Left lung (tissue), 10 donors: ENCODE data around the gene SVEP1. TPM values are rescaled to one million over a fixed set of nuclear protein-coding genes. Genes with fewer than 3 reads are reported as not detected.
A peak's percentile ranks its signal among the peaks of the same experiment; 100 is the strongest.

Experiments used
- ATAC-seq: fragments of 200-7000 bp; cut with Tn5 transposase; one replicate; pipeline ENCODE4 v1.9.1; 2020; ENCODE audit warnings: moderate library complexity
- DNase-seq, 4 donors: peaks; one replicate each; pipeline ENCODE4 v3.0.0-alpha.2; 2013 to 2020
- H3K27ac ChIP-seq, 2 donors: fragments of 200-600 bp; sonication (generic) in 1 of 2; one replicate each; pipeline versions ENCODE4 v1.5.0 to v1.8.0; 2020 to 2021
- H3K27me3 ChIP-seq, 2 donors: fragments of 200-600 bp; sonication (generic) in 1 of 2; one replicate each; pipeline versions ENCODE4 v1.5.0 to v1.8.0; 2020 to 2021
- H3K36me3 ChIP-seq, 2 donors: fragments of 200-600 bp; sonication (generic) in 1 of 2; one replicate each; pipeline versions ENCODE4 v1.5.0 to v1.8.0; 2020 to 2021
- H3K4me1 ChIP-seq, 2 donors: fragments of 200-600 bp; one replicate each; pipeline ENCODE4 v1.8.0; 2021
- H3K4me3 ChIP-seq, 2 donors: fragments of 200-600 bp; sonication (generic) in 1 of 2; one replicate each; pipeline versions ENCODE4 v1.5.0 to v1.8.0; 2020 to 2021; ENCODE audit warnings: mild to moderate bottlenecking in 1 of 2
- H3K9me3 ChIP-seq, 2 donors: fragments of 200-600 bp; sonication (generic) in 1 of 2; one replicate each; pipeline versions ENCODE4 v1.5.0 to v1.8.0; 2020 to 2021
- CTCF ChIP-seq, 2 donors: fragments of 200-600 bp; sonication (generic) in 1 of 2; IDR thresholded peaks; one replicate each; pipeline versions ENCODE4 v1.5.0 to v1.8.0; 2021; ENCODE audit warnings: antibody characterized with exemption in 2 of 2
- intact Hi-C, 2 donors: fragments of 100-400 bp; cut with DNase I; formaldehyde crosslinking; loops; one replicate each; pipeline versions ENCODE4 v1.11.2 to v1.14.2; 2022
- polyA plus RNA-seq, 6 donors: library from polyadenylated mRNA; unstranded; fragments of 120-200 nt; gene quantifications; one replicate each; pipeline ENCODE4 v1.2.1, GENCODE V29; 2013; ENCODE audit not compliant: insufficient read length in 6 of 6
- total RNA-seq, 2 donors: library from RNA; stranded (reverse); fragmentation: NEBNext Ultra II Directional; extraction: Animal tissue kit (Norgen Biotek cat#: 25700); gene quantifications; one replicate each; pipeline ENCODE4 v1.2.1, GENCODE V29; 2021
- donor health status: DM: no; HTN: yes; CAD: no.
- donor health status: DM: no; HTN: no; CAD: no.

SVEP1 gene
- total and polyA plus RNA-seq, 8 donors: 21.7 to 36.2 (median 27.7) TPM

- no peaks in the 10 kb centered on the region for H3K4me1 ChIP-seq
- no peak overlapping the region for H3K4me3 ChIP-seq
- H3K36me3 ChIP-seq: no peaks in the 10 kb centered on the region
- no peaks in the 10 kb centered on the region for H3K27me3 ChIP-seq
- no peak overlapping the region for H3K27ac ChIP-seq
- intact Hi-C loops: no loop called here
- peaks cover 0 to 19% of the 10 kb centered on the region in 2 donors for H3K9me3 ChIP-seq
- ATAC-seq (no peak), DNase-seq (no peak)
- TF ChIP-seq CTCF (IDR thresholded peaks at IDR 0.05): no peak
Measured at GRCh38 chr9:110591526-110591925, 12.0 kb upstream of the SVEP1 start.

- ATAC-seq (no peak), DNase-seq (no peak)
- Histone ChIP-seq H3K9me3 (peaks cover 0 to 17% of the 10 kb centered on the region in 2 donors), H3K36me3 (no peaks in the 10 kb centered on the region), H3K4me3 (no peak overlapping the region), H3K27me3 (no peaks in the 10 kb centered on the region), H3K4me1 (no peaks in the 10 kb centered on the region), H3K27ac (no peak overlapping the region)
- no peak for TF ChIP-seq CTCF (IDR thresholded peaks at IDR 0.05)
- intact Hi-C loops: no loop called here
Measured at GRCh38 chr9:110590816-110591215, 11.3 kb upstream of the SVEP1 start.

- intact Hi-C loops: no loop called here
- Histone ChIP-seq H3K36me3 (no peaks in the 10 kb centered on the region), H3K9me3 (peaks cover 0 to 17% of the 10 kb centered on the region in 2 donors), H3K27me3 (no peaks in the 10 kb centered on the region), H3K27ac (no peak overlapping the region), H3K4me3 (no peak overlapping the region), H3K4me1 (no peaks in the 10 kb centered on the region)
- DNase-seq (no peak), ATAC-seq (no peak)
- no peak for TF ChIP-seq CTCF (IDR thresholded peaks at IDR 0.05)
Measured at GRCh38 chr9:110588296-110588695, 8.8 kb upstream of the SVEP1 start.

GRCh38 chr9:110583237-110583636 is 3.7 kb upstream of the SVEP1 start:
- no peak for TF ChIP-seq CTCF (IDR thresholded peaks at IDR 0.05)
- H3K27ac ChIP-seq: no peak overlapping the region
- DNase-seq (peak in 1 of 4 donors; percentile 53), ATAC-seq (peak; percentile 30)
- no peaks in the 10 kb centered on the region for H3K9me3 ChIP-seq
- peaks cover 0 to 9% of the 10 kb centered on the region in 2 donors for H3K4me1 ChIP-seq
- H3K27me3 ChIP-seq: peaks cover 26 to 41% of the 10 kb centered on the region in 2 donors
- H3K4me3 ChIP-seq: no peak overlapping the region
- intact Hi-C loops: no loop called here
- no peaks in the 10 kb centered on the region for H3K36me3 ChIP-seq

- H3K4me1 ChIP-seq: peaks cover 0 to 9% of the 10 kb centered on the region in 2 donors
- no peak for ATAC-seq
Measured at GRCh38 chr9:110582156-110582555, 2.6 kb upstream of the SVEP1 start.

More at GRCh38 chr9:110582156-110582555, 2.6 kb upstream of the SVEP1 start:
- no peak for DNase-seq
- intact Hi-C loops: no loop called here
- Histone ChIP-seq H3K27ac (no peak overlapping the region), H3K27me3 (peaks cover 32 to 52% of the 10 kb centered on the region in 2 donors), H3K9me3 (no peaks in the 10 kb centered on the region), H3K4me3 (no peak overlapping the region), H3K36me3 (no peaks in the 10 kb centered on the region)
- TF ChIP-seq CTCF (IDR thresholded peaks at IDR 0.05): no peak
